ENCODE measurements around the gene RBM19.

Gene RBM19

DNA sequence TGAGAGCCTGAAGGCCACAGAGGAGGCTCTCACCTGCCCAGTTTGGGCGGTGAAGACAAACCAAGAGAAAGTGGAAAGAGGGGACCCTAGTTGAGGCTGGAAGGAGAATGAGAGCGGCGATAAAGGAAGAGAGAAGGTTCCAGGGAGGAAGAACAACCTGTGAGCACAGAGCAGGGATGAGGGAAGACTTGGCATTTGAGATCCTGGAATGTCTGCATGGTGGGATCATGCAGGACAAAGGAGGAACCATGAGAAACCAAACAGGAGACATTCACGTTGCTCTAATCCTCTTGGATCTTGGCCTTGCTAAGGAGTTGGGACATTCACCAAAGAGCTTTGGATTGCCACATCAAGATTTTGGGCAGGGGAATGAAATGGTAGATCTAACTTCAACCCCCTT lies 22.9 kb upstream of the RBM19 start:
- DNase-seq = no peak

- no peak for DNase-seq
Measured at GRCh38 chr12:113988064-113988451, 21.9 kb upstream of the RBM19 start.

DNA sequence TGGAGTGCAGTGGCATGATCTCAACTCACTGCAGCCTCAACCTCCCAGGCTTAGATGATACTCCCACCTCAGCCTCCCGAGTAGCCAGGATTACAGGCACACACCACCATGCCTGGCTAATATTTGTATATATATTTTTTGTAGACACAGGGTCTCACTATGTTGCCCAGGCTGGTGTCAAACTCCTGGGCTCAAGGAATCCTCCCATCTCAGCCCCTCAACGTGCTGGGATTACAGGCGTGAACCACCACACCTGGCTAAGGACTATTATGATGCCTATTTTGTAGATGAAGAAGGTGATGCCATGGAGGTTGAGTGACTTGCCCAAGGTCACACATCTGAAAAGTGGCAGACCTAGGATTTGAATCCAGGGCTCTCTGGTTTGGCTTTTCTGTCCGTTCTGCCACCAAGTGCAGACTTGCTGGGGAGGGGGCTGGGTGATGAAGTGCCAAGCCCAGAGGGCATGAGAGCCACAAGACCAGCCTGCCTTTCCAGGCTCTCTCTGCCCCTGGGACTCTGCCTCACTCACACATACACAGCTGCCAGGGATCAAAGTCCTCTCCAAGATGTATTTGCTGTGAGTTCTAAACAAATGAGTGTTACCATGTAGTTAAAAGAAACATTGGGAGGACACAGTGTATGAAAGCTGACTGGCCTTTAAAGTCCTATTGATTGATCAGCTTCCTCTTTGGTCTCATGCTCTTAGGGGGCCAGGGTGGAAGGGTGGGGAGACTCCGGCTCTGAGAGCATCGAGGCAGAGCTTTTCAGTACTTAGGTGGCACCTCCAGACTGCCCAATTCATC lies 21.3 kb upstream of the RBM19 start:
- no peak for DNase-seq

DNA sequence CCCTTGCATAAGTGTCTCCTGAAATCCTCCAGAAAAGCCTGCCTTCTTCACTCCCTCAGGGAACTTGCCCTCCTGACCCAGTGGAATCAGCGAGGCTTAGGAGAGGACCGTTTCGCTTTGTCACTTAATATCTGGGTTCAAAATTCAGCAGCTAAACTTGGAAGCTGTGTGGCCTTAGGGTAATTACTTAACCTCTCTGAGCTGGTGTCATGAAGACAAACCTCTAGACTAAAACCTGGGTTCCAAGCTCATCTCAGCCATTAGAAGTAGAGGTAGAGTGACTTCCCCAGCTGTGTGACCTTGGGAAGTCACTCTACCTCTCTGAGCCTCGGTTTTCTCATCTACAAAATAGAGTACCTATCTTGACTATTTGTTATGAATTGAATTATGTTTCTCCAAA lies 18.3 kb upstream of the RBM19 start:
- DNase-seq = no peak

GRCh38 chr12:113983777-113984448 lies 17.8 kb upstream of the RBM19 start:
- no peak for DNase-seq

DNA sequence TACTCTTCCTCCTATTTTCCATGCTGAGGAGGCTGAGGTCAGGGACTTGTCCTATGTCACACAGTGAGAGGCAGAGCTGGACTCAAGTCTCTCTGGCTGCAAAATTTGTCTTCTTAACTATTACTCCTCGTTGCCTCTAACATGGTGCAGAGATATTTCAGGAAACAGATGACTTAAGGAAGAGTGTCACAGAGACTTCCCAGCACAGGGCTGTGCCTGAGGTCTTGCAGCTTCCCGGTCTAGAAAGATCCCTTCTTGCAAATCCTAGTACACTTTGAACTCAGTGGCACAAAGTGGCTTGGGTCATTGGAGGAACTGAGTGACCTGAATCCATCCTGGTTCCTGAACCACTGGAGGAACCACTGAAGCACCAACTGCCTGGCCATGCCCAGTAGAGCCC lies 17.1 kb upstream of the RBM19 start:
- no peak for DNase-seq

DNA sequence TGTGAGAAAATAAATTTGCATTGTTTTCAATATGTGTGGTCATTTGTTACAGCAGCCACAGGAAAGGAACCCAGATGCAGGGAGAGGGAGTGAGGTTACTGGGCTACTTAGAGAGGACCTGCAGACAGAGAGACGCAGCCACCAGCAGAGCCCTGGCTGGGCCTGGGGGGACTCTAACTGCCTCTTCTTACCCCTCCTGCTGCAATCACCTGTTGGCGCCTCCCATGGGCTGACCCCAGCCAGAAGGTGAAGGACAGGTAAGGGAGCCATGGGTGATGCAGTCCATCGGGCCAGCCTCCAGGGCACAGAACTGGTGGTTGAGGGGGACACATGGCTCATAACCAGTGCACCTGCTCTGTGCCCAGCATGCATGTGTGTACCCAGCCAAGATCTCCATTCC lies 15.8 kb upstream of the RBM19 start:
- no peak for DNase-seq

GRCh38 chr12:113980537-113981337 lies 14.6 kb upstream of the RBM19 start:
- peak; percentile 76 for DNase-seq

GRCh38 chr12:113980054-113980453 lies 13.9 kb upstream of the RBM19 start:
- no peak for DNase-seq

GRCh38 chr12:113978080-113978479 lies 12.0 kb upstream of the RBM19 start:
- no peak for DNase-seq

- no peak for DNase-seq
Measured at GRCh38 chr12:113974006-113974405, 7.9 kb upstream of the RBM19 start.

DNA sequence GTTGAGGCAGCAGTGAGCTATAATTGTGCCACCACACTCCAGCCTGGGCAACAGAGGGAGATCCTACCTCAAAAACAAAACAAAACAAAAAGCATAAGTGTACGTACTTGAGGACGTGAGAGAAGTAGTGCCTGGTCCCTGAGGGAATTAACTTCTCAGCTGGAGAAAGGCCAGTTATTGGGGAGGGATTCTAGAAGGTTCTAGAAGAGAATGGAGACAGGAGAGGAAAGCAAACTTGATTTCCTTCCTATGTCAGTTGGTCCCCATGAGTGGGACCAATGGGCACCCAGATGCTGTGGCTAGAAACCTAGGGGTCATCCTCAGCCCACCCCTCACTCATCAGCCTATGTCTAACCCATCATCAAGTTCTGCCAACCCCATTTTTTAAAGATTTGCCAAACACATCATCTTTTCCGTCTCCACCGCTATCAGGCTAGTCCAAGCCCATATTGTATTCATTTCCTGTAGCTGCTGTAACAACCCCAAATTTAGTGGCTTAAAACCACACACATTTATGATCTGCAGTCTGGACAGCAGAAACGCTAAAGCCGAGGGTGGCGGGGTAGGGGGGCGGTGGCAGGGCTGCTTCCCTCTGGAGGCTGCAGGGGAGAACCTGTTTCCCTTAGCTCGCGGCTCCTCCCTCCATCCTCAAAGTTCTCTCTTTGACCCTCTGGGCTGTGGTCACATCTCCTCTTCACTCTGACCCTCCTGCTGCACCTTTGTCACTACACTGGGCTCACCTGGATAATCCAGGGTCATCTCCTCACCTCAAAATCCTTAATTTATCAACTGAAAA lies 7.2 kb upstream of the RBM19 start:
- no peak for DNase-seq

GRCh38 chr12:113971392-113971791 lies 5.3 kb upstream of the RBM19 start:
- DNase-seq = no peak

- no peak for DNase-seq
Measured at GRCh38 chr12:113970211-113970610, 4.1 kb upstream of the RBM19 start.

DNA sequence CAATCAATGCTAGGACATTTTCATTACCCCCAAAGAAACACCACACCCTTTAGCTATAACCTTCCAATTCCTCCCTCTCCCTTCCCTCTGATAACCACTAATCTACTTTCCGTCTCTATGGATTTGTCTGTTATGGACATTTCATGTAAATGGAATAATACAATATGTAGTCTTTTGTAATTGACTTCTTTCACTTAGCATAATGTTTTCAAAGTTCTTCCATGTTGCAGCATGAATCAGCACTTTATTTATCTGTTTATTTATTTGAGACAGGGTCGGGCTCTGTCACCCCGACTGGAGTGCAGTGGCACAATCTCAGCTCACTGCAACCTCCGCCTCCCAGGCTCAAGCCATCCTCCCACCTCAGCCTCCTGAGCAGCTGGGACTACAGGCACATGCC lies 1.2 kb upstream of the RBM19 start:
- no peak for DNase-seq

DNA sequence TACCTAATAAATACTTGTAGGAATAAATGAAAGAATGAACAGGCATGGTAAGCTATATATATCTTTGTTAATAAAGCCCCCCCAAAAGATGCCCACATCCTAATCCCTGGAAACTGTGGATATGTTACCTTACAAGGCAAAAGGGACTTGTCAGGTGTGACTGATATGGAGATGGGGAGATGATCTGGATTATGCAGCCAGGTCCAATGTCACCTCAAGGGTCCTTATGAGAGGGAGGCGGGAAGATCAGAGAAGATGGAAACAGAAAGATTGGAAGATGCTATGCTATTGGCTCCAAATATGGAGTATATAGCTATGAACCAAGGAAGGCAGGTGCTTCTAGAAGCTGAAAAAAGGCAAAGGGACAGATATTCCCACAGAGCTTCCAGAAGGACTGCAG lies 3.4 kb downstream of the RBM19 start:
- no peak for DNase-seq

- DNase-seq = peak; percentile 4
Measured at GRCh38 chr12:113961921-113962710, 4.0 kb downstream of the RBM19 start.

DNA sequence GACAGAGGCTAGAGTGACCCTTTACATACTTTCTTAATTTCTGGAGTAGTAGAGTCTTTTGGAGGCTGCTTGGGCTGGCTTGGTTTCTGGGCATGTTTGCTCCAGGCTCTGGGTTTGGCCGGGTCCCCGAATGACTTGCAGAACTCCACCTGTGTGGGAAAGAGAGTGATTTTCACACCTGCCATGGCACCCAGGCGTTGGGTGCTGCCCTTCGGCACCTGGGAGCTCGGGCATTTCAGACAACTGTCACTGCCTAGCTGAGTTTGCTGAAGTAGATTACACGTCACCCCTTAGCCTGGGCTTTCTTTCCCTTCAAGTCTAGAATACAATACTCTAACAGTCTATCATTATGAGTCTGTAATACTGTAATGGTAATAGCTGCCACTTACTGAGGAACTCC lies 6.1 kb downstream of the RBM19 start:
- no peak for DNase-seq

DNA sequence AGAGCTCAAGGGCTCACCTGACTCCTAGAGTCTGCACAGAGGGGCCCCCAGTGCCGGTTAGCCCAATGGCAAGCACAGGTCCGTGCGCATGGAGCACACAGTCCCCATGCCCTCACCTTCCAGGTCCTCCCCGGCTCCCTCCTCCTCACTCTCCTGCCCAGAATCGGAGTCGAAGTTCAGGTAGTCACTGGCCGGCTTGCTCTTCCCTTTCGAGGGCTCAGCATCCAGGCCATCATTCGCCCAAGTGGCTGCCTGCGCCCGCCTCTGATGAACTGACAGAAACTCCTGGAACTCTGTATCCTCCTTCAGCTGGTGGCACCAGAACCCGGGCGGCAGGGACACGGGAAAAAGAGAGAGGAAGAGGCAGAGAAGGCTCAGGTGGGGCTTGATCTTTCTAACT lies 7.0 kb downstream of the RBM19 start:
- no peak for DNase-seq

GRCh38 chr12:113958108-113958507 lies 8.0 kb downstream of the RBM19 start:
- no peak for DNase-seq

DNA sequence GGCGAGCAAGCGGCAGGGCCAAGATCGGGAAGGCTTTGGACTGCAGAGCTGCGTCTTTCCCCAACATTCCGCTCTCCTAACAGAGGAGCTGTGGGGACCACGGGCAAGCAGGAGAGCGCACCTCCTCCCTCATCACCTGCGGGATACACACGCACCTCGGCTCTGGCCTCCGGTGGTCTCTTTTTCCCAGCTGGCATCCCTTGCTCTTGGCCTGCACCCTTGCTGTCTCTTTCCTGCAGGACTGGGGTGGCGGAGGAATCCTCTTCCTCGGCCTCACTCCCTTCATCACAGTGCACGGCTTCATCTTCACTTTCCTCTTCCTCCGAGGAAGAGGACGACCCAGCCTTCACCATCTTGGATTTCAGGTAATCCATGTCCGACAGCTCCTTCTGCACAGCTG lies 8.5 kb downstream of the RBM19 start:
- no peak for DNase-seq

Data from hematopoietic multipotent progenitor cell treated with erythropoietin and hydrocortisone succinate and interleukin-3 and kit ligand, for 8 days (in vitro differentiated cells).